GM12878 (cell line): ENCODE results near the gene NCL. TPM values are rescaled to one million over a fixed set of nuclear protein-coding genes. Genes with fewer than 3 reads are reported as not detected.

Experiments
- ATAC-seq: fragments of 200-7000 bp; cut with Tn5 transposase; 3 replicates; pipeline ENCODE4 v1.9.1; 2020; ENCODE audit warnings: mild to moderate bottlenecking, moderate library complexity
- BruUV-seq: library from RNA; stranded (reverse); fragments of 400-500 nt; replicated peaks from 2 replicates; lab custom pipeline; 2021; lab: Mats Ljungman, UMichigan
- CTCF ChIA-PET: fragments of 300-600 bp; sonication (Branson Sonifier 250); formaldehyde crosslinking; extraction: SDS; loops from one replicate; lab custom pipeline; 2021; ENCODE audit warnings: inconsistent platforms; lab: Yijun Ruan, JAX
- POLR2A ChIA-PET: fragments of 350-600 bp; formaldehyde crosslinking; extraction: SDS; loops from one replicate; lab custom pipeline; 2021; ENCODE audit warnings: inconsistent platforms; lab: Charles Lee
- RAD21 ChIA-PET: fragments of 300-600 bp; sonication (Branson Sonifier 250); formaldehyde crosslinking; loops from one replicate; lab custom pipeline; 2023; ENCODE audit warnings: antibody characterized with exemption; ENCODE audit not compliant: unreplicated experiment; lab: Charles Lee
- SMC1A ChIA-PET: fragments of 300-600 bp; sonication (Branson Sonifier 250); formaldehyde crosslinking; loops from one replicate; lab custom pipeline; 2023; ENCODE audit not compliant: unreplicated experiment, uncharacterized antibody; lab: Charles Lee
- DNase-seq: peaks from one replicate; pipeline ENCODE4 v3.0.0-alpha.2; 2011; ENCODE audit warnings: low read depth, low spot score
- FAIRE-seq: peaks from 3 replicates; lab custom pipeline; 2011; peaks lifted over from hg19 to GRCh38; lab: Jason Lieb, UNC
- H2AFZ ChIP-seq: 2 replicates; pipeline ENCODE4 v1.6.0; 2011; ENCODE audit warnings: low read depth, low read length, control low read depth; ENCODE audit not compliant: control insufficient read depth
- H3K27ac ChIP-seq: 2 replicates; pipeline ENCODE4 v1.5.1; 2011; ENCODE audit warnings: control low read depth; ENCODE audit not compliant: control insufficient read depth, insufficient read depth
- H3K27me3 ChIP-seq, 2 experiments: replicated peaks in 1 of 2; 2 replicates each; pipeline versions ENCODE4 v1.6.0 to v1.6.1; 2011; ENCODE audit warnings: low read length in 1 of 2; ENCODE audit not compliant: control insufficient read depth in 2 of 2, insufficient read depth in 2 of 2
- H3K36me3 ChIP-seq, 2 experiments: 2 replicates each; pipeline ENCODE4 v1.5.1; 2011; ENCODE audit warnings: low read length in 1 of 2; ENCODE audit not compliant: control insufficient read depth in 2 of 2, insufficient read depth in 2 of 2
- H3K4me1 ChIP-seq: 2 replicates; pipeline ENCODE4 v1.6.1; 2011; ENCODE audit warnings: mild to moderate bottlenecking, low read length, moderate library complexity, mixed read lengths; ENCODE audit not compliant: control insufficient read depth, insufficient read depth
- H3K4me2 ChIP-seq: 2 replicates; pipeline ENCODE4 v1.6.0; 2011; ENCODE audit warnings: control low read depth; ENCODE audit not compliant: control insufficient read depth, insufficient read depth
- H3K4me3 ChIP-seq: fragments of 200-600 bp; sonication (generic); 2 replicates; pipeline ENCODE4 v1.5.1; 2016
- H3K79me2 ChIP-seq: 2 replicates; pipeline ENCODE4 v1.6.0; 2011; ENCODE audit warnings: low read length; ENCODE audit not compliant: control insufficient read depth, insufficient read depth
- H3K9ac ChIP-seq: 2 replicates; pipeline ENCODE4 v1.8.0; 2011; ENCODE audit warnings: low read length, control low read depth, mixed read lengths; ENCODE audit not compliant: control insufficient read depth, insufficient read depth
- H3K9me3 ChIP-seq: replicated peaks from 3 replicates; pipeline ENCODE4 v1.5.1; 2011; ENCODE audit warnings: mild to moderate bottlenecking, low read length; ENCODE audit not compliant: control insufficient read depth, insufficient read depth
- H4K20me1 ChIP-seq: 2 replicates; pipeline ENCODE4 v1.6.0; 2011; ENCODE audit not compliant: control insufficient read depth, insufficient read depth
- BRCA1 ChIP-seq: IDR thresholded peaks from 2 replicates; pipeline ENCODE4 v1.6.1; 2011; ENCODE audit warnings: low read depth, low read length, improper control_type of control experiment
- CREB1 ChIP-seq: IDR thresholded peaks from 2 replicates; pipeline ENCODE4 v1.6.1; 2012; ENCODE audit warnings: low read depth, mild to moderate bottlenecking, inconsistent platforms
- NR2C1 ChIP-seq: fragments of 450-650 bp; IDR thresholded peaks from 2 replicates; pipeline ENCODE4 v1.6.1; 2017; ENCODE audit warnings: antibody characterized with exemption, mild to moderate bottlenecking, moderate library complexity
- PBX3 ChIP-seq: IDR thresholded peaks from 2 replicates; pipeline ENCODE4 v1.6.1; 2011; ENCODE audit warnings: mild to moderate bottlenecking, low read depth, low read length, moderate library complexity; ENCODE audit not compliant: insufficient replicate concordance
- POU2F2 ChIP-seq: IDR thresholded peaks from 3 replicates; pipeline ENCODE4 v1.6.1; 2011; ENCODE audit warnings: low read depth, mild to moderate bottlenecking, low read length, borderline replicate concordance
- SKIL ChIP-seq: fragments of 450-650 bp; IDR thresholded peaks from 2 replicates; pipeline ENCODE4 v1.6.1; 2017; ENCODE audit warnings: mild to moderate bottlenecking, low read depth, inconsistent platforms; ENCODE audit not compliant: poor library complexity, severe bottlenecking
- SMARCA5 ChIP-seq: fragments of 450-650 bp; IDR thresholded peaks from 2 replicates; pipeline ENCODE4 v1.6.1; 2017; ENCODE audit warnings: mild to moderate bottlenecking
- TCF12 ChIP-seq: IDR thresholded peaks from 2 replicates; pipeline ENCODE4 v1.6.1; 2011; ENCODE audit warnings: low read depth, mild to moderate bottlenecking, low read length
- TCF3 ChIP-seq: IDR thresholded peaks from 2 replicates; pipeline ENCODE4 v1.6.1; 2012; ENCODE audit warnings: low read depth, mild to moderate bottlenecking, low read length, borderline replicate concordance; ENCODE audit not compliant: insufficient read depth
- WGBS: methylation state at CpG from one replicate; pipeline ENCODE4 v1.1.6; 2016; ENCODE audit warnings: low lambda C conversion rate; ENCODE audit not compliant: insufficient replicate concordance, insufficient coverage; ENCODE audit errors: missing lambda C conversion rate; 5-methylcytosine and 5-hydroxymethylcytosine counted together
- in situ Hi-C: fragments of 300-500 bp; cut with MboI; formaldehyde crosslinking; loops from 9 replicates; pipeline ENCODE4 v1.14.3; 2018; ENCODE audit warnings: mixed read lengths
- intact Hi-C: fragments of 100-400 bp; cut with micrococcal nuclease; formaldehyde crosslinking; loops from one replicate; pipeline ENCODE4 v1.14.2; 2022; ENCODE audit not compliant: unreplicated experiment
- polyA plus RNA-seq, 11 experiments: library from polyadenylated mRNA; depleted of rRNA in 4 of 11; unstranded in 6 of 11; stranded (reverse) in 5 of 11; fragments of >200 nt; fragmentation: Nextera tagmentation in 4 of 11; fragmentation: Illumina TruSeq in 1 of 11; extraction: Ambion mirVana in 4 of 11; extraction: Trizol in 1 of 11; gene quantifications; 1 replicate in 1 of 11; 2 replicates in 10 of 11; pipeline versions ENCODE4 v1.2.1 to v1.2.3, GENCODE V29; 2011 to 2016; ENCODE audit warnings: inconsistent platforms in 2 of 11, missing spikeins in 2 of 11, low read depth in 1 of 11
- total RNA-seq, 4 experiments: library from RNA; depleted of rRNA in 3 of 4; stranded (reverse); fragments of >200 nt in 3 of 4; fragmentation: Illumina TruSeq in 1 of 4; extraction: Trizol in 1 of 4; gene quantifications; 2 replicates each; pipeline versions ENCODE4 v1.2.1 to v1.2.3, GENCODE V29; 2013 to 2021
- TF ChIP-seq, protein P1 (sequence below): fragments of 450-650 bp; IDR thresholded peaks from 2 replicates; pipeline ENCODE4 v1.6.1; 2017; ENCODE audit warnings: mild to moderate bottlenecking, moderate library complexity

NCL gene
- total and polyA plus RNA-seq, 10 of the 15 experiments (the other 5 are each of a cell fraction or from before 2014, with no cell fraction given) = 123 to 1,207 (median 529) TPM

GRCh38 chr2:231423176-231423575 is 41.1 kb downstream of the NCL start:
- SMC1A ChIA-PET = interaction anchor here (1.0 to 1.4 kb wide), 2 partner anchors 12 to 16 kb away, joined by 3 read pairs; no protein-coding TSS in a partner anchor
- TF ChIP-seq PBX3 (no peak), TCF3 (no peak), SKIL (no peak), CREB1 (no peak), POU2F2 (no peak), BRCA1 (no peak), TCF12 (no peak), SMARCA5 (no peak), NR2C1 (no peak)
- TF ChIP-seq, protein P1, sequence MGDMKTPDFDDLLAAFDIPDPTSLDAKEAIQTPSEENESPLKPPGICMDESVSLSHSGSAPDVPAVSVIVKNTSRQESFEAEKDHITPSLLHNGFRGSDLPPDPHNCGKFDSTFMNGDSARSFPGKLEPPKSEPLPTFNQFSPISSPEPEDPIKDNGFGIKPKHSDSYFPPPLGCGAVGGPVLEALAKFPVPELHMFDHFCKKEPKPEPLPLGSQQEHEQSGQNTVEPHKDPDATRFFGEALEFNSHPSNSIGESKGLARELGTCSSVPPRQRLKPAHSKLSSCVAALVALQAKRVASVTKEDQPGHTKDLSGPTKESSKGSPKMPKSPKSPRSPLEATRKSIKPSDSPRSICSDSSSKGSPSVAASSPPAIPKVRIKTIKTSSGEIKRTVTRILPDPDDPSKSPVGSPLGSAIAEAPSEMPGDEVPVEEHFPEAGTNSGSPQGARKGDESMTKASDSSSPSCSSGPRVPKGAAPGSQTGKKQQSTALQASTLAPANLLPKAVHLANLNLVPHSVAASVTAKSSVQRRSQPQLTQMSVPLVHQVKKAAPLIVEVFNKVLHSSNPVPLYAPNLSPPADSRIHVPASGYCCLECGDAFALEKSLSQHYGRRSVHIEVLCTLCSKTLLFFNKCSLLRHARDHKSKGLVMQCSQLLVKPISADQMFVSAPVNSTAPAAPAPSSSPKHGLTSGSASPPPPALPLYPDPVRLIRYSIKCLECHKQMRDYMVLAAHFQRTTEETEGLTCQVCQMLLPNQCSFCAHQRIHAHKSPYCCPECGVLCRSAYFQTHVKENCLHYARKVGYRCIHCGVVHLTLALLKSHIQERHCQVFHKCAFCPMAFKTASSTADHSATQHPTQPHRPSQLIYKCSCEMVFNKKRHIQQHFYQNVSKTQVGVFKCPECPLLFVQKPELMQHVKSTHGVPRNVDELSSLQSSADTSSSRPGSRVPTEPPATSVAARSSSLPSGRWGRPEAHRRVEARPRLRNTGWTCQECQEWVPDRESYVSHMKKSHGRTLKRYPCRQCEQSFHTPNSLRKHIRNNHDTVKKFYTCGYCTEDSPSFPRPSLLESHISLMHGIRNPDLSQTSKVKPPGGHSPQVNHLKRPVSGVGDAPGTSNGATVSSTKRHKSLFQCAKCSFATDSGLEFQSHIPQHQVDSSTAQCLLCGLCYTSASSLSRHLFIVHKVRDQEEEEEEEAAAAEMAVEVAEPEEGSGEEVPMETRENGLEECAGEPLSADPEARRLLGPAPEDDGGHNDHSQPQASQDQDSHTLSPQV = no peak
- Histone ChIP-seq H3K4me3 (no peak overlapping the region), H3K79me2 (no peaks in the 10 kb centered on the region), H3K4me2 (no peak overlapping the region), H3K27ac (no peak overlapping the region), H3K9me3 (no peaks in the 10 kb centered on the region; the same call in 2 of the 3 replicates), H3K9ac (no peak overlapping the region), H4K20me1 (no peaks in the 10 kb centered on the region), H2AFZ (no peak overlapping the region), H3K27me3 (no peaks in the 10 kb centered on the region), H3K36me3 (no peaks in the 10 kb centered on the region), H3K4me1 (peaks cover 12% of the 10 kb centered on the region)
- BruUV-seq = no TSS peak
- ATAC-seq (no peak), FAIRE-seq (no peak), DNase-seq (no peak)
- in situ Hi-C loops (no loop called here), intact Hi-C loops (no loop called here)
- WGBS = 83% methylated on average over 10 of the region's 10 CpGs
- RAD21 ChIA-PET = no interaction called here
- POLR2A ChIA-PET = no interaction called here
- CTCF ChIA-PET = no interaction called here
